ENCODE data around the gene PDZD8.
"Not testable (repeated sequence)": the region's sequence is repeated elsewhere in the genome, so short reads cannot be mapped to it uniquely, and the experiment has no call there.

PDZD8 gene

DNA sequence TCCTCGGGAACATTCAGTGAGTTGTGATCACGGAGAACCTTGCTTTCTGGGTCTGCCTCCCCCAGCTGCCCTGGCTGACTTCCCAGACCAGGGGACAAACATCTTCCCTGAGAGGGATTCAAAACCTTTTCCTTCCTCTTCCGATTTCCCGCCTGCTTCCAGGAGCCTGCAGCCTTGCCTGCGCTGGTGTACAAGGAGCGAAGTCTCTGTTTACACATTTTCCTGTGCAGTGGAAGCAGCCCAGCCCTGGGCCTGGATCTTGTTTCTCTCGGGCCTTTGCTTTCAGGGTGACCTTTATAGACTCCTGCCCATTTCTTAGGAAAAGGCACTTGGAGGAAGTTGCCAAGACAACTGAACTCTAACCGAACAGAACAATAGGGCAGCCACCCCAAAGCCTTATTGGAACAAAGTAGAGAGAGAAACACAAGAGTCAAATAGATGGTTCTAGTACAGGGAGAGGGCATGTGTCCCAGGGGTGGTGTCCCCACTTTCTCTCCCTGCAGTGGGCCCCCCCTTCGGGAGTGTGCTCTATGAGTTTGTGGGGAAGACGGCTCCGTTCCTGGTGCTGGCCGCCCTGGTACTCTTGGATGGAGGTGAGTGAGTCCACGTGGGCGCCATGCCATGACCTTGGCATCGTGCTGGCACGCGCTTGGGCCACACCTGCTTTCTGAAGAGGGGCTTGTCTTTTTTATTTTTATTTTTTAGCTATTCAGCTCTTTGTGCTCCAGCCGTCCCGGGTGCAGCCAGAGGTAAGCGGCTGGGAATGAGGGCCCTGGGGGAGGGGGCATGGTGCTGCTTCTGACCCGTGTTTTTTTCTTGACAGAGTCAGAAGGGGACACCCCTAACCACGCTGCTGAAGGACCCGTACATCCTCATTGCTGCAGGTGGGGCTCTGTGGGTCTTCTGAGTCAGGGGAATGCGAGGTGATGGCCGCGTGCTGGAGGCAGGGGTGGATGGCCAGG, 120.2 kb downstream of the PDZD8 start:
- DNase-seq (ENCODE audit: low spot score) = no peak

DNA sequence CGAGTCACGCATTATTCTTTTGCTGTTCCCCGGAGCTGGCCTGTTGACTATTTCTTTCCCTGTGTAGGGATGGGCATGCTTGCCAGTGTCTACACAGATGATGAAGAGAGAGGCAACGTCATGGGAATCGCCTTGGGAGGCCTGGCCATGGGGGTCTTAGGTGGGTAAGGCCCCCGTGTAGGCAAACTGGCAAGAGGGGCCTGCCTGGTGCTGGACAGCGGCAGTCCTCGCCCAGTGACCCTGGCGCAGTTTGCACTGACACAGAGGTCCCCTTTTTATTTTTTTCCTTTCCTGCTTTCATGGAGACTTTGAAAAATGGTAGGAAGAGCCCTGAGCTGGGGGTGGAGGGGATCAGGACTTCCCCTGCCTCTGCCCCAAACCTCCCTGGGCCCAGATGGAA, 120.9 kb downstream of the PDZD8 start:
- DNase-seq (ENCODE audit: low spot score) = no peak

DNA sequence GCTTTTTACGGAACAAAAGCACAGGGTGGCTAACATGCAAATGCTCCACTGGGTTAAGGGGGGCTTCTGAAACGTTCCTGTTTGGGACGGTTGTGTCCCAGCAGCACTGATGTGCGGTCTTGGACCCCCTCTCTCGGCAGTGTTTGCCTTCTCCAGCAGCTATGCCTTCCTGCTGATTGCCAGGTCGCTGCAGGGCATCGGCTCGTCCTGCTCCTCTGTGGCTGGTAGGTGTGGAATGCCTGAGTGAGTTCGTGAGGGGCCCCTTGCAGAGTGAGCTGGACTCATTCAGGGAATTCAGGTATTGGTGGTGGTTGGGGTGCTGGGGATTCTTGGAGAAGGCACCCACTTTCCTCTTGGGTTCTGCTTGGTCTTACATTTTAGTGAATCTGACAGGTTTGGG, 121.3 kb downstream of the PDZD8 start:
- no peak for DNase-seq (ENCODE audit: low spot score)

DNA sequence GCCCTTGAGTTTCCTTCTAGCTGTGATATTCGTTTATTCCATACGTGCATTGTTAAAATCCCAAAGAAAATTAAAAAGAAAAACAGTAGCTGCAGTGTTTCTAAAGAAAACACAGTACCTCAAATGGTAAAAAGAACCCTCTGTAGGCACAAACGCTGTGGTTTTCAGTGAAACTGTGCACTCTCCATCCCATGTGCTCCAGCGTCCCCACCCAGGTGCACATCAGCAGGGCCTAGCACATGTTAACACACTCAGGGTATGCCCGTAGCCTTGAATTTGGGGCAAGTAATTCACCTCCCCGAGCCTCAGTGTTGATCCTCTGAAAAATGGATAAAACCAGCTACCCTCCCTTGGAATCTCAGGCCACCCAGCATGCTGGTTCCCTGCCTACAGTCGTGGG, 124.8 kb downstream of the PDZD8 start:
- DNase-seq (ENCODE audit: low spot score) = no peak

DNA sequence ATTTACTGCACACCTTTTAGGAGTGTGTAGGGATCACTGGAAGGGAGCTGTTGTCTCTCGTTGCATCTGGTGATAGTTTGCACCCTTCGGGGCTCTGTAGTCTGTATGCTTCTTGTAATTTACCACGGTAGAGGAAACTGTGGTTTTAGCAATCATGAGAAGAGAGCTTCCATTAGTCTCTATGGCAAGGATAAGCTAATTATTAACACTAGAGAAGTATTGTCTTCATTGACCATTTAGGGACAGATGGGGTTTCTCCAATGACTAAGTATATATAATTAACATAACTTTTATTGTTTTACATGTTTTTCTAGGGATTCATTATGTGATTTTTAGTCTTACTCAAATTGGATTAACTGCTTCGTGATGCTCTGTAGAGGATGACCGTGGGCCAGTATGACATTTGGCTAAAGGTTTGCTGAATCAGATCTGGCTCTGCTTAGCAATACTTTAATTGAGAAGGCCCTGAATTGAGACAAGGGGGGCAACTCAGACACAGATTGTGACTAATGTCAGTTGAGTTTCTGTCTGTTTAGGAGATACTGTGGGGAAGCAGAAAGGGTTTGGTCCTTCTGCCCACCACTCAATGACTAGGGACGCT, 125.6 kb downstream of the PDZD8 start:
- no peak for DNase-seq (ENCODE audit: low spot score)

DNA sequence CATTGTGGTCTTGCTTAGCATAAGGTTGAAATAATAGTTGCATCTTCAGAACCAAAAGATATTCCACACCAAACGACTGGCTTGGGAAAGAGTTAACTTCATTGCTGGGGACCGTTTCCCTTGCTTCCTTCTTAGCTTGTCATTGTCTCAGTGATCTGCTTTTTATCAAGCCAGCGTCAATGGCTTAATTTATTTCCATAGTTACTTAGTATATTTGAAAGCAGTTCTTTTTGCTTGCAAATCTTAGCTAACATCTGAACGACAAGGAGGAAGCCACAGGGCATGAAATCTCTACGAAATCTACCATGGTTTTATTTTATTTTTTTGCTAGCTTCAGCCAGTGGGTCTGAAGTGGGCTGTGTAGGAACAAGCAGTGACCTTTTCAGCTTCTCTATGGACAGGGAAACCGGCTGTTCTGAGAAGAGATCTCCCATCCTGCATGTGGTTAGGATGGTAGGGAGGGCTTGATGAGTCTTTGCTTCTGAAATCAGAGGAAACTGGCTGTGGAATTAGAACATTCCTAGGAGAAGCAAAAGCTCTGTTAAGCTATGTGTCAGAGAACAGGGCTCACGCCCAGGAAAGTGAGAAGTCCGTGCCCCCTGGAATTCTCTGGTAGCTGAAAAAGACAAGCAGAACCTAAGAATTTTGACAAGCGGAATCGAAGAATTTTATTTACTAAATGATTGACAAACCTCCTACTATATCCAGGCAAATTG, 126.3 kb downstream of the PDZD8 start:
- no peak for DNase-seq (ENCODE audit: low spot score)

DNA sequence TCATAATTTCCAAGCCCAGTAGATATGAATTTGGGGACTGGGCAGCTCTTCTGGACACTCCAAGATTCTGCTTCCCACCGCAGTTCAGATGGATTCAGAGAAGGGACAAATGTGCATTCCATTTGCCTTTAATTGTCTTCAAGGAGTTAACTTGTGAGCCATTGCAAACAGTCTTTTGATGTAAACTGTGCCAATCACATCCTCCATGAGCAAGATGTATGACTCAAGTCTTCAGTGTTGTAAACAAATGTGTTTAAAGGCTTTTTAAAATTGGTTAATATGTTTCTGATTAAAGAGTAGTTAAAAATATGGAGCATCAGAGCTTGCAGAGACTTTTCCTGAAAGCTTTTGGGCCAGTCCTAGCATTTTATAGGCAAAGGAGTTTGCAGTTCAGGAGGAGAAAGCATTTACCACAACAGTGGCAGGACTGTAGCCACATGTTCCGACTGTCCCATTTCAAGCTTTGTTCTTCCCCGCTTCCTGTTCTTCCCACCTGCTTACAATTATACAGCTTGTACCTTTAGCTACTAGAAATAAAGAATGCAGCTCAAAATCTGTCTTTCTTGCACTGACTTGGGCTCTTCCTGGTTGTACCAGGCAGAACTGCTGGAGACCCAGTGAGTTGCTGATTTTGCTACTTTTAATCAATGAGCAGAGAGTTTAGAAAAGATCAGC, 128.1 kb downstream of the PDZD8 start:
- no peak for DNase-seq (ENCODE audit: low spot score)

DNA sequence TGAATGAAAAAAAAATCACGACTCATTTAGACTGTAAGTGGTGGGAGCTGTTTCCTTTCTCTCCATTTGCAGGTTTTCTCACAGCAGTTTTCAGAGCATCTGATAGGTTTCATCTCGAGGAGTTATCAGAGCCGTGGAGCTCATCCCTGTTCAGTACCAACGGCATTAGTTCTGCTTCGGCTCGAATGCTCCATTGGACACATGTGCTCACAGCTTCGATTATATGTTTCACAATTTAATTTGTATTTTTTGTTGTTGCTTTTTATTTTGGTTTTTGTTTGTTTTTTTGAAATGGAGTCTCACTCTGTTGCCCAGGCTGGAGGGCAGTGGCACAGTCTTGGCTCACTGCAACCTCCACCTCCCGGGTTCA, 132.8 kb downstream of the PDZD8 start:
- DNase-seq (ENCODE audit: low spot score) = no peak

DNA sequence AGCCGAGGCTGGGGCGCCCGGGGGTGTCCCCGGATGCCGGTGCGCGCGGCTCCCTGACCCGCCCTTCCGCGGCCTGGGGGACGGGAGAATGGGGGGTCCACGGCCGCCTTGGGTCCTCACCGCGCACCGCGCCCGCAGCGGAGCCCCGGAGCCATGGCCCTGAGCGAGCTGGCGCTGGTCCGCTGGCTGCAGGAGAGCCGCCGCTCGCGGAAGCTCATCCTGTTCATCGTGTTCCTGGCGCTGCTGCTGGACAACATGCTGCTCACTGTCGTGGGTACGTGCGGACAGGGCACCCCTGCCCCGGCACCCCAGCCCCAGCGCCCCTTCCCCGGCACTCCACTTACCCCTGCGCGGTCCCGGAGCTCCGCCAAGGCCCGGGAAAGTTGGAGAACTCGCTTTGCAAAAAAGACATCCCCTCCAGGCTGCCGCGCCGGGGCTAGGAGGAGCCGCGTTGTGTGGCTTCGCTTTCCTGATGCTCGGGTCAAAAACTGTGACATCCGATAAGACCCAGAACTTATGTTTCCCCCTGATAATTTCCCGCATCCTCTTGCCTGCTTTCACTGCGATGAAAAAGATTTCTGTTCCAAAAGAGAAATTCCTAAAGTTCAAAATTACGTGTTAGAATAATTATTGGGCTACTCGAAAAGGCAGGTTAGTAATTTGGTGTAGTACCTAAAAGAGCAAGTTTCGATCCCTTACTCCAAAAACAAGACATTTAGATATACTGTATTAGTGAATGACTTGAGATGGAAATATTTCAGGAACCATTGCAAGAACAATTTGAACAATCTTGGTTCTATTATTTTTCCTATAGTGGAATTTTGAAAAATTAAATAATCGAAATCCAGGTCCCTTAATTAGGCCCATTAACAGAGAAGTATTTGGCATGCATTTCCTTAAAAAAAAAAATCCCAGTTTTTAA, 133.4 kb downstream of the PDZD8 start:
- peak; percentile 70 for DNase-seq (ENCODE audit: low spot score)

DNA sequence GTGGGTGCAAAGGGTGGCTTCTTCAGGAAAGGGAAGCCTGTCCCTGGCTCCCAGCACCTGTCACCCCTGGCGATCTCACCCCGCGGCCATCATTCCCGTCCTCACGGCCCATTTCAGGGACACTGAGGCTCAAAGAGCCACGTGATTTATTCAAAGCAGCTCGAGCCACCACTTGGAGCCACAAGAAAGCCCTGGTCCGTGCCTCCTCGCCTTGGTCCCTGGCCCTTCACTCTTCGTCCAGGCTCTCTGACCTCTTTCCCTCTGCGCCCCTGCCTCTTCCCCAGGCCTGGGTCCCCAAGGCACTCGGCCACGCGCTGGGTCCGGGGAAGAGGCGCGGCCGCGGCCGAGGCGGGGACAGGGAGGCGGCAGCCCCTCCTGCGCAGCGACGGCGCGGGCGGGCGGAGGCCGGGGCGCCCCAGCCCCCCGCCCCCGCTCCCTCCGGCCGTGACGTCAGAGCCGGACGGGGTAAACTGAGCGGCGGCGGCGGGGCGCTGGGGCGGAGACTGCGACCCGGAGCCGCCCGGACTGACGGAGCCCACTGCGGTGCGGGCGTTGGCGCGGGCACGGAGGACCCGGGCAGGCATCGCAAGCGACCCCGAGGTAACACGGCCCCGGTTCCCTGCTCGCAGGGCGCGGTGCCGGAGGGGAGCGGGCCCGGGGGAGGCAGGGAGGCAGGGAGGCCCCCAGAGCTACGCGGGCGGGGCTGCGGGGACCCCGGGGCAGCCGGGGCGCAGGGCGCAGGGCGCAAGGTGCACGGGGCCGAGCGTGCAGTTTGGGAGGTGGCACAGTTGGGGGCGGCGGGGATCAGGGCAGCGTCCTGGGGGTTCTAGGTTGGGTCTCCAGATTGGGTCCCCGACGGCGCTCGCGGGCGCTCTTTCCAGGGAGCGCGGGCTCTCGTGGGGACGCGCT, 134.4 kb downstream of the PDZD8 start, which contains the start of gene SLC18A2:
Gene SLC18A2, plus strand, starts transcription at position 494 of the 909 bp plus-strand sequence. CDS start 580 bp downstream, outside the sequence.
- DNase-seq (ENCODE audit: low spot score) = peak; percentile 81

DNA sequence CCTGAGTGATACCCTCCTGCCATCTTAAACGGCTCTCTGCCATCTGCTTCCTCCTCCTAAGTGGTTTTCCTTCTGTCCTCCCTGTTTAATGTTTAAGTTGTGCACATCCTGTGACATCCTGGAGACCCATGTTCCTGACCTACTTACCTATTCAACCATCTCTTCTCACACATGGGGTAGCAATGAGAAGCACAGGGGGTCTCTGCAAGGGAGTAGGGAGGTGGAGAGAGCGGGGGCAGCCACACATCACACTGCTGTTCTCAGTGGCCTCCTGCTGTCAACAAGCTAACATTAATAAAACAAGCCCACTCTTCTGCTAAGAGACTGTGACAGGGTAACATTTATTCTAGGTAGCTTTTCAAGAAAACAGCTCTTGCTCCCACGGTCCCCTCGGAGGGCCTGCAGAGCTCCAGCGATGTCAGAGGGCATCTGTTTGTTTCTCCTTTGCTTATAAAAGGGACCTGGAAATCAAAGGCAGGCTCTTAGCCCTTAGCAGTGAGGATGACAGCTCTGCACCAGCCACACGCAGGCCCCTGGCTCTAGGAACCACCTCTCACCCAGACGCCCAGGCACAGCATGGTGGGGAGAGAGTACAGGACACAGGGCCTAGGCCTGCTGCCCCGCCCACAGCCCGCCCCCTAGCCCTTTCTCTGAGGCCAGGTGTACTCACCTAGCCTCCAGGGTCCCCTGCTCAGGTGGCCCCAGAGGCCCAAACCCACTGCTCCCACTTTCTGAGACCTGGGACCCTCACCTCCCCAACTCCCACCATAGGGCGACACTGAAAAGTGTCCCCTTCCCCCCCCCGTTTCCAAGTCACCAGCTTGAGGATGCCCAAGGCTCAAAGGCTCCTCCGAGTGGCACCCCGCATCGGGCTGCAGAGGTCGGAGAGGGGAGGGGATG, 135.3 kb downstream of the PDZD8 start:
- DNase-seq (ENCODE audit: low spot score) = peak; percentile 67

DNA sequence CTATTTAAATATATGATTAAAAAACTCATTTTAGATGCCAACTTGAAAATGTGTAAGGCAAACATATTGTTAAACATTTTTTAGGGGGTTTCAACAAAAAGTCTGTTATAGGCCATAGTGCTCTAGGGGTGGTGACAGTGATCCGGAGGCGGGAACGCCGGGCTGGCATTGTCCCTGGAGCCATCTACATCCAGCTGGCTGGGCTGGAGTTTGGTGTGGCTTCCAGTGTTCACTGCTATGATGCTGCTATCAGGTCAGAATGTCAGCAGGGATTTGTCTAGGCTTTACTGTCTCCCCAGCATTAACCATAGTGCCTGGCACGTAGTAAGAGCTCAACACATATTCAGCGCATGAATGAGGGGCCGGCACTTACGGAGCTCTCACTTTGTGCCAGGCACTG, 136.2 kb downstream of the PDZD8 start:
- no peak for DNase-seq (ENCODE audit: low spot score)

DNA sequence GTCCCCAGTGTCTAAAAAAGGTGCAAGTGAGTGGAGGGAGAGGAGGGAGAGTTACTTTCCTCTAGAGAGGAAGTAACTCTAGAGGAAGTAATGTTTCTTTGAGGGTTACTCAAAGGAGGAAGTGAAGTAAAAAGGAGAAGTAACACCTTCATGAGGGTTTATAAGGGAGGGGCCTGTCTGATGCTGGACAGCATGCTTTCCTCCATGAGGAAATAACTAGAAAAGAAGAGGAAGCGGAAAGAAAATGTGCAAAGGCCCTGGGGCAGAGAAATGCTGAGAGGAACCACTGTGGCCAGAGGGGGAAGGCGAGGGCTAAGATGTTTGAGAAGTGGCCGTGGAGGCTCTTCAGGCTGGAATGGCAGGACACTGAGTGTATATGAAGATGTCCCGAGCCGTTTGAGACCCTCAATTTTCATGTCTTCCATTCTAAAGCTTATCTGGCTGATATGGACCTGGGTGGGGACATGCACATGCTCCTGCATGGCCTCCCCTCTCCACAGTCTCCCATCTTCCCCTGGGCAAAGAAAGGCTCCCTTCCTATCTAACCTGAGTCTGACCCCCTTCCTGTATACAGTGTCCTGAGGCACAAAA, 137.7 kb downstream of the PDZD8 start:
- DNase-seq (ENCODE audit: low spot score) = no peak

DNA sequence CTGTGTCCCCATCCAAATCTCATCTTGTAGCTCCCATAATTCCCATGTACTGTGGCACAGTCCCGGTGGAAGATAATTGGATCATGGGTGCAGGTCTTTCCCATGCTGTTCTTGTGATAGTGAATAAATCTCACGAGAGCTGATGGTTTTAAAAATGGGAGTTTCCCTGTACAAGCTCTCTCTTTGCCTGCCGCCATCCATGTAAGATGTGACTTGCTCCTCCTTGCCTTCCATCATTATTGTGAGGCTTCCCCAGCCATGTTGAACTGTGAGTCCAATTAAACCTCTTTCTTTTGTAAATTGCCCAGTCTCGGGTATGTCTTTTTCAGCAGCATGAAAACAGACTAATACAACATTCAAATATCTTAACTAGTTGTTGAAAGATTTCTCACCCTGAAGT, 145.1 kb downstream of the PDZD8 start:
- DNase-seq (ENCODE audit: low spot score) = not testable (repeated sequence)

DNA sequence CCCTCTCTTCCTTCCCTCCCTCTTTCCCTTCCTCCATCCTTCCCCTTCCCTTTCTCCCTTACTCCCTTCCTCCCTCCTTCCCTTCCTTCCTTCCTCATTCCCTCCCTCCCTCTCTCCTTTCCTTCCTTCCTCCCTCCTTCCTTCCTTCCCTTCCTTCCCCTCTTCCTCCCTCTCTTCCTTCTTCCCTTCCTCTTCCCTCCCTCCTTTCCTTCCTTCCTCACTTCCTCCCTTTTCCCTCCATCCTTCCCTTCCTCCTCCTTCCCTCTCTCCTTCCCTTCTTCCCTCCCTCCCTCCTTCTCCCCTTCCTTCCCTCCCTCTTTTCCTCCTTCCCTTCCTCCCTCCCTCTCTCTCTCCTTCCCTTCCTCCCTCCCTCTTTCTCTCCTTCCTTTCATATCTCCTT, 147.0 kb downstream of the PDZD8 start:
- DNase-seq (ENCODE audit: low spot score) = no peak
